Smooth muscle cell (in vitro differentiated cells): ENCODE measurements around the gene LEUTX. TPM values are rescaled to one million over a fixed set of nuclear protein-coding genes. Genes with fewer than 3 reads are reported as not detected.
A peak's percentile ranks its signal among the peaks of the same experiment; 100 is the strongest.
"Not testable (repeated sequence)": the region's sequence is repeated elsewhere in the genome, so short reads cannot be mapped to it uniquely, and the experiment has no call there.

Experiments
- DNase-seq: peaks from one replicate; lab custom pipeline; 2025; ENCODE audit not compliant: unreplicated experiment; lab: John Stamatoyannopoulos, UW
- H2AFZ ChIP-seq: fragments of 200-600 bp; sonication (generic); 2 replicates; pipeline ENCODE4 v1.6.0; 2016; ENCODE audit warnings: antibody characterized with exemption, low read depth, mild to moderate bottlenecking
- H3F3A ChIP-seq: fragments of 200-600 bp; sonication (generic); 2 replicates; pipeline ENCODE4 v1.6.0; 2017; ENCODE audit warnings: antibody characterized with exemption, low read depth
- H3K27ac ChIP-seq: fragments of 200-600 bp; sonication (generic); 2 replicates; pipeline ENCODE4 v1.5.1; 2016; ENCODE audit warnings: low read depth, mild to moderate bottlenecking
- H3K27me3 ChIP-seq: fragments of 200-600 bp; sonication (generic); 2 replicates; pipeline ENCODE4 v1.6.1; 2016; ENCODE audit warnings: low read depth, mild to moderate bottlenecking
- H3K36me3 ChIP-seq: fragments of 200-600 bp; sonication (generic); 2 replicates; pipeline ENCODE4 v1.5.1; 2016; ENCODE audit warnings: low read depth
- H3K4me1 ChIP-seq: fragments of 200-600 bp; sonication (generic); 2 replicates; pipeline ENCODE4 v1.5.1; 2016; ENCODE audit warnings: low read depth
- H3K4me2 ChIP-seq: fragments of 200-600 bp; sonication (generic); 2 replicates; pipeline ENCODE4 v1.6.0; 2016; ENCODE audit warnings: mild to moderate bottlenecking
- H3K4me3 ChIP-seq: fragments of 200-600 bp; sonication (generic); 2 replicates; pipeline ENCODE4 v1.5.1; 2016; ENCODE audit warnings: mild to moderate bottlenecking
- H3K79me2 ChIP-seq: fragments of 200-600 bp; sonication (generic); 2 replicates; pipeline ENCODE4 v1.6.0; 2016; ENCODE audit warnings: low read depth, mild to moderate bottlenecking
- H3K9ac ChIP-seq: fragments of 200-600 bp; sonication (generic); 2 replicates; pipeline ENCODE4 v1.6.0; 2016; ENCODE audit warnings: low read depth
- H3K9me3 ChIP-seq: fragments of 200-600 bp; sonication (generic); replicated peaks from 2 replicates; pipeline ENCODE4 v1.5.1; 2016; ENCODE audit warnings: low read depth
- H4K20me1 ChIP-seq: fragments of 200-600 bp; sonication (generic); 2 replicates; pipeline ENCODE4 v1.6.0; 2016; ENCODE audit warnings: low read depth
- WGBS: methylation state at CpG from one replicate; pipeline ENCODE4 v1.1.7; 2016; ENCODE audit warnings: low lambda C conversion rate; 5-methylcytosine and 5-hydroxymethylcytosine counted together
- polyA plus RNA-seq: library from polyadenylated mRNA; unstranded; fragments of >200 nt; fragmentation: Nextera tagmentation; extraction: Ambion mirVana; gene quantifications from 2 replicates; pipeline ENCODE4 v1.2.1, GENCODE V29; 2016
- total RNA-seq: library from RNA; depleted of rRNA; stranded (reverse); fragments of >200 nt; gene quantifications from 2 replicates; pipeline ENCODE4 v1.2.3, GENCODE V29; 2014
- TF ChIP-seq, protein P1 (sequence below): fragments of 200-600 bp; sonication (generic); IDR thresholded peaks from 2 replicates; pipeline ENCODE4 v1.5.1; 2017; ENCODE audit warnings: borderline replicate concordance, mild to moderate bottlenecking, antibody characterized with exemption; ENCODE audit not compliant: insufficient read depth, poor library complexity, severe bottlenecking

The LEUTX gene
- total and polyA plus RNA-seq, 2 experiments from 2014 or later, result not detected

DNA sequence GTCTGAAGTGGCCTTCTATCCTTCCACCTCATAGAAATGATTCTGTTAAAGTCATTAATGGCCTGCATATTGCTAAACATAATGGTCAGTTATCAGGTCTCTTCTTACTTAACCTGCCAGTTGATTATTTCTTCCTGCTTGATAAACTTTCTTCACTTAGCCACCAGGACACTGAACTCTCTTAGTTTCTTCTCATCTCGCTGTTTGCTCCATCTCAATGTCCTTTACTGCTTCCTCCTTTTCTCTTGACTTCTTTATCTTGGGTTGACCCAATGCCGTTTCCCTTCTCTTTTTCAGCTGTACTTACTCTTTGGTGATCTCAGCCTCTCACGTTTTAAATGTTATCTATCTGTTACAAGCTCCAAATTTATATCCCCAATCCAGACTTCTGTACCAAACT is 23.7 kb upstream of the LEUTX start:
- Histone ChIP-seq H3K4me2 (no peak overlapping the region), H3K4me1 (no peaks in the 10 kb centered on the region), H3K79me2 (no peaks in the 10 kb centered on the region), H3K4me3 (no peak overlapping the region), H3K27me3 (no peaks in the 10 kb centered on the region), H2AFZ (no peak overlapping the region), H3K27ac (no peak overlapping the region), H3K9me3 (no peaks in the 10 kb centered on the region), H3K36me3 (no peaks in the 10 kb centered on the region), H3K9ac (no peak overlapping the region), H4K20me1 (no peaks in the 10 kb centered on the region), H3F3A (no peaks in the 10 kb centered on the region)
- WGBS, result 62% methylated on average over 3 of the region's 3 CpGs
- no peak for DNase-seq
- TF ChIP-seq, protein P1, sequence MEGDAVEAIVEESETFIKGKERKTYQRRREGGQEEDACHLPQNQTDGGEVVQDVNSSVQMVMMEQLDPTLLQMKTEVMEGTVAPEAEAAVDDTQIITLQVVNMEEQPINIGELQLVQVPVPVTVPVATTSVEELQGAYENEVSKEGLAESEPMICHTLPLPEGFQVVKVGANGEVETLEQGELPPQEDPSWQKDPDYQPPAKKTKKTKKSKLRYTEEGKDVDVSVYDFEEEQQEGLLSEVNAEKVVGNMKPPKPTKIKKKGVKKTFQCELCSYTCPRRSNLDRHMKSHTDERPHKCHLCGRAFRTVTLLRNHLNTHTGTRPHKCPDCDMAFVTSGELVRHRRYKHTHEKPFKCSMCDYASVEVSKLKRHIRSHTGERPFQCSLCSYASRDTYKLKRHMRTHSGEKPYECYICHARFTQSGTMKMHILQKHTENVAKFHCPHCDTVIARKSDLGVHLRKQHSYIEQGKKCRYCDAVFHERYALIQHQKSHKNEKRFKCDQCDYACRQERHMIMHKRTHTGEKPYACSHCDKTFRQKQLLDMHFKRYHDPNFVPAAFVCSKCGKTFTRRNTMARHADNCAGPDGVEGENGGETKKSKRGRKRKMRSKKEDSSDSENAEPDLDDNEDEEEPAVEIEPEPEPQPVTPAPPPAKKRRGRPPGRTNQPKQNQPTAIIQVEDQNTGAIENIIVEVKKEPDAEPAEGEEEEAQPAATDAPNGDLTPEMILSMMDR, result no peak

DNA sequence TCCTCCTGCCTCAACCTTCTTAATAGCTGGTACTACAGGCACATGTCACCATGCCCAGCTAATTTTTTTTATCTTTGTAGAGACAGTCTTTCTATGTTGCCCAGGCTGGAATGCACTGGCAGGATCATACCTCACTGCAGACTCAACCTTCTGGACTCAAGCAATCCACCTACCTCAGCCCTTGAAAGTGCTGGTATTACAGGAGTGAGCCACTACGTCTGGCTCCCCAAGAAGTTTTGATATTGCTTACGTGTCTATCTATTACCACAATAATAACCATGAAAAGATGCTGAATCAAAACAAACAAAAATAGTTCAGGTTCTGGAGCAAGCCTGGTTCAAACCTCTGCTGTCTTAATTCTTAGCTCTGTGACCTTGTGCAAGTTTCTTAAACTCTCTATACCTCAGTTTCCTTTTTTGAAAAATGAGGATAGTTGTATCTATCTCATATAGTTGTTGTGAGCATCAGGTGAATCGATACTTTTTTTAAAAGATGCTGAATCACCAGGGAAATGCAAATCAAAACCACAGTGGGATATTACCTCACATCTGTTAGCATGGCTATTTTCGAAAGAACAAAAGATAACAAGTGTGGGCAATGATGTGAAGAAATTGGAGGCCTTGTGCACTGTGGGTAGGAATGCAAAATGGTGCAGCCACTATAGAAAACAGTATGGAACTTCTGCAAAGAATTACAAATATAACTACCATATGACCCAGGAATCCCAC is 19.0 kb upstream of the LEUTX start:
- Histone ChIP-seq H2AFZ (no peak overlapping the region), H3K36me3 (no peaks in the 10 kb centered on the region), H3K4me3 (no peak overlapping the region), H3K4me1 (no peaks in the 10 kb centered on the region), H3K4me2 (no peak overlapping the region), H4K20me1 (no peaks in the 10 kb centered on the region), H3K79me2 (no peaks in the 10 kb centered on the region), H3K27ac (no peak overlapping the region), H3K9me3 (no peaks in the 10 kb centered on the region), H3K9ac (no peak overlapping the region), H3K27me3 (no peaks in the 10 kb centered on the region), H3F3A (no peaks in the 10 kb centered on the region)
- DNase-seq, result no peak
- WGBS, result 82% methylated on average over 4 of the region's 4 CpGs
- TF ChIP-seq, protein P1, result no peak

DNA sequence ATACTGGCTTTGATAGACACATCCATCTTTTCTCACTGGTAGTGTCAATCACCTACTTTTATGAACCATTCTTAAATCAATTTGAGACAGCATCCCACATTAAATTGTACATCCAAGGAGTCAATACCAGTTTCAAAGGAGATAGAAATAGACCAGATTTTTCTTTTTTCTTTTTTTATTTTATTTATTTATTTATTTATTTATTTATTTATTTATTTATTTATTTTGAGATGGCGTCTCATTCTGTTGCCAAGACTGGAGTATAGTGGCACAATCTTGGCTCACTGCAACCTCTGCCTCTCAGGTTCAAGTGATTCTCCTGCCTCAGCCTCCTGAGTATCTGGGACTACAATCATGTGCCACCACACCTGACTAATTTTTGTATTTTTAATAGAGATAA is 16.8 kb upstream of the LEUTX start:
- 100% methylated on average over 1 of the region's 1 CpG for WGBS
- H4K20me1 ChIP-seq, H3K4me1 ChIP-seq, H3K9me3 ChIP-seq, H3K27me3 ChIP-seq, DNase-seq, H3K27ac ChIP-seq, H3K36me3 ChIP-seq, H3K4me2 ChIP-seq, H3K79me2 ChIP-seq, H3F3A ChIP-seq, H3K9ac ChIP-seq, H3K4me3 ChIP-seq, H2AFZ ChIP-seq: not testable (repeated sequence)

DNA sequence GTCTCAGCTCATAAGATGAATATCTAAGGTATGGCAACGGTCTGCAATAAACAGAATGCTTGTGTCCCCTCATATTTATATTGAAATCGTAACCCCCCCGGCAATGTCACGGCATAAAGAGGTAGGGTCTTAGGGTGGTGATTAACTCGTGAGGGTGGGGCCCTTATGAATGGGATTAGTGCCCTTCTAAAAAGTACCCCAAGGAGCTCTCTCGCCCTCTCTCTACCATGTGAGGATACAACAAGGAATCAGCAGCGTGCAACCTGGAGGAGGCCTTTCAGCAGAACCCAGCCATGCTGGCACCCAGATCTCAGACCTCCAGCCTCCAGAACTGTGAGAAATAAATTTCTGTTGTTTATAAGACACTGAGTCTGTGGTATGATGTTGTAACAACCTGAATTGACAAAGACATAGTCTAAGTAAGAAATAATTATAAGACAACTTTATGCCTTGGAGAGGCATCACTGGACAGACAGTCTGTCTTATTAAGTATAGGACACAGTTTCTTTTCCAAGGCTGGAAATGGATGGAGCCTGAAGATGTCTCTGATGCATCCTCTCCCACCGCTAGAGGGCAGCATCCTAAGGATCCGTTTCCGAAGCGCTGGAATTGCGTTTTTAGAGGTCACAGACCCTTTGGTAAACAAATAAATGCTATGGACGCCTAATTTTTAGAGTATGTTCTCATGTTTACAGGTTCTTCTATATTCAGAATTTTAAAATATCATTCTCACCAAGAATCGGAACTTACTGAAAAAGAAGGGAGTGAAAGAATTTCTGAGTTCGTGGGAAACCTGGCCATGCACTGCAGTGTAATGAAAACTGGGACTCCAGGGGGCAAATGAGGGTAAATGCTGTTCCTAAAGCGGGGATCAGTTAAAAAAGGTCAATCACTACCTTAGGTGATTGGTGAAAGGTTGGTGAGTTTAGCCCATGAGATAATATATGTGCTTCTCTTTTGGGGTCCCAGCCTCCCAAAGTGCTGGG is 13.3 kb upstream of the LEUTX start:
- Histone ChIP-seq H3K27me3 (no peaks in the 10 kb centered on the region), H3F3A (no peaks in the 10 kb centered on the region), H3K36me3 (no peaks in the 10 kb centered on the region), H3K9me3 (no peaks in the 10 kb centered on the region), H3K79me2 (no peaks in the 10 kb centered on the region), H2AFZ (no peak overlapping the region), H3K4me2 (peak overlapping the region; percentile 55), H3K4me1 (no peaks in the 10 kb centered on the region), H3K9ac (no peak overlapping the region), H3K27ac (no peak overlapping the region), H4K20me1 (no peaks in the 10 kb centered on the region), H3K4me3 (no peak overlapping the region)
- no peak for DNase-seq
- TF ChIP-seq, protein P1, result peak; percentile 74
- WGBS, result 51% methylated on average over 16 of the region's 16 CpGs
